HG03442 (cell line): ENCODE measurements around the gene ALDH16A1.

Experiments
- ATAC-seq: cut with Tn5 transposase; IDR thresholded peaks from one replicate; pipeline ENCODE4 v1.9.1; 2021; ENCODE audit warnings: mild to moderate bottlenecking, moderate library complexity; ENCODE audit not compliant: unreplicated experiment

Gene ALDH16A1

GRCh38 chr19:49487277-49488045, 34.4 kb downstream of the ALDH16A1 start, which contains the start of gene RPL13A:
Gene RPL13A (plus strand): TSS chr19:49487608. CDS start chr19:49487630, 22 bp downstream.
- peak; percentile 86 for ATAC-seq

- ATAC-seq = no peak
Measured at GRCh38 chr19:49488046-49488862, 35.2 kb downstream of the ALDH16A1 start.

GRCh38 chr19:49488863-49489537, 36.0 kb downstream of the ALDH16A1 start:
- ATAC-seq = no peak

GRCh38 chr19:49489601-49490167, 36.7 kb downstream of the ALDH16A1 start:
- no peak for ATAC-seq

GRCh38 chr19:49490287-49491029, 37.4 kb downstream of the ALDH16A1 start:
- no peak for ATAC-seq

- no peak for ATAC-seq
Measured at GRCh38 chr19:49491030-49491803, 38.2 kb downstream of the ALDH16A1 start.

GRCh38 chr19:49491804-49492572, 39.0 kb downstream of the ALDH16A1 start:
- ATAC-seq = no peak

- ATAC-seq = no peak
Measured at GRCh38 chr19:49492573-49493405, 39.8 kb downstream of the ALDH16A1 start.

- ATAC-seq = no peak
Measured at GRCh38 chr19:49496574-49497008, 43.6 kb downstream of the ALDH16A1 start.

- no peak for ATAC-seq
Measured at GRCh38 chr19:49497047-49497788, 44.2 kb downstream of the ALDH16A1 start.

GRCh38 chr19:49497789-49498103, 44.7 kb downstream of the ALDH16A1 start:
- ATAC-seq = no peak

GRCh38 chr19:49498475-49498874, 45.5 kb downstream of the ALDH16A1 start:
- ATAC-seq = no peak

GRCh38 chr19:49499030-49499670, 46.1 kb downstream of the ALDH16A1 start:
- ATAC-seq = no peak

- ATAC-seq = no peak
Measured at GRCh38 chr19:49502866-49503581, 50.0 kb downstream of the ALDH16A1 start.

- ATAC-seq = no peak
Measured at GRCh38 chr19:49503582-49503962, 50.5 kb downstream of the ALDH16A1 start.

GRCh38 chr19:49506575-49507105, 53.6 kb downstream of the ALDH16A1 start:
- no peak for ATAC-seq
